ENCODE results near the gene BCAT1.

Gene BCAT1

GRCh38 chr12:24991209-24992049, 42.5 kb upstream of the BCAT1 start:
- DNase-seq (ENCODE audit: low read depth): peak; percentile 58
- H3K4me3 ChIP-seq (ENCODE audit: low read length): no peak overlapping the region
- peak; percentile 67 for TF ChIP-seq CTCF (conservative IDR thresholded peaks at IDR 0.05; ENCODE audit: low read length)

GRCh38 chr12:24989216-24989615, 40.3 kb upstream of the BCAT1 start:
- no peak for DNase-seq (ENCODE audit: low read depth)
- TF ChIP-seq CTCF (conservative IDR thresholded peaks at IDR 0.05; ENCODE audit: low read length): no peak
- no peak overlapping the region for H3K4me3 ChIP-seq (ENCODE audit: low read length)

- TF ChIP-seq CTCF (conservative IDR thresholded peaks at IDR 0.05; ENCODE audit: low read length): no peak
- no peak for DNase-seq (ENCODE audit: low read depth)
- no peak overlapping the region for H3K4me3 ChIP-seq (ENCODE audit: low read length)
Observed at GRCh38 chr12:24982250-24982649, 33.3 kb upstream of the BCAT1 start.

- no peak for TF ChIP-seq CTCF (conservative IDR thresholded peaks at IDR 0.05; ENCODE audit: low read length)
- no peak overlapping the region for H3K4me3 ChIP-seq (ENCODE audit: low read length)
- no peak for DNase-seq (ENCODE audit: low read depth)
Observed at GRCh38 chr12:24979976-24980730, 31.3 kb upstream of the BCAT1 start.

- no peak for DNase-seq (ENCODE audit: low read depth)
- TF ChIP-seq CTCF (conservative IDR thresholded peaks at IDR 0.05; ENCODE audit: low read length): no peak
- no peak overlapping the region for H3K4me3 ChIP-seq (ENCODE audit: low read length)
Observed at GRCh38 chr12:24979329-24979728, 30.4 kb upstream of the BCAT1 start.

- no peak for TF ChIP-seq CTCF (conservative IDR thresholded peaks at IDR 0.05; ENCODE audit: low read length)
- DNase-seq (ENCODE audit: low read depth): no peak
- H3K4me3 ChIP-seq (ENCODE audit: low read length): no peak overlapping the region
Observed at GRCh38 chr12:24977711-24978110, 28.8 kb upstream of the BCAT1 start.

GRCh38 chr12:24977060-24977459, 28.2 kb upstream of the BCAT1 start:
- no peak overlapping the region for H3K4me3 ChIP-seq (ENCODE audit: low read length)
- no peak for TF ChIP-seq CTCF (conservative IDR thresholded peaks at IDR 0.05; ENCODE audit: low read length)
- no peak for DNase-seq (ENCODE audit: low read depth)
